ENCODE data around the gene KLRF1.

- TF ChIP-seq CTCF (IDR thresholded peaks at IDR 0.05), result no peak
- TF ChIP-seq POLR2A (IDR thresholded peaks at IDR 0.05), result no peak
These were observed 43.0 kb upstream of the KLRF1 start for GRCh38 chr12:9784326-9784725.
